Natural killer cell (primary cell): ENCODE measurements around the gene SMG5. TPM values are rescaled to one million over a fixed set of nuclear protein-coding genes. Genes with fewer than 3 reads are reported as not detected.

Experiments
- ATAC-seq, 3 donors: fragments of 150-1000 bp in 2 of 3; fragments of 200-7000 bp in 1 of 3; cut with Tn5 transposase; 1 replicate in 1 of 3; 2 replicates in 2 of 3; pipeline ENCODE4 v1.10.0; 2021; ENCODE audit warnings: mild to moderate bottlenecking in 2 of 3, moderate library complexity in 2 of 3
- DNase-seq, 2 donors: peaks; one replicate each; pipeline versions ENCODE4 v3.0.0 to v3.0.0-alpha.2; 2013 to 2021; ENCODE audit warnings: mixed read lengths in 1 of 2
- H3K27ac ChIP-seq: one replicate; pipeline ENCODE4 v1.5.1; 2013; ENCODE audit warnings: mild to moderate bottlenecking, low read length
- H3K27me3 ChIP-seq: one replicate; pipeline ENCODE4 v1.6.1; 2013; ENCODE audit warnings: low read length; ENCODE audit not compliant: control insufficient read depth, insufficient read depth
- H3K36me3 ChIP-seq: one replicate; pipeline ENCODE4 v1.6.1; 2013; ENCODE audit warnings: low read length; ENCODE audit not compliant: control insufficient read depth, insufficient read depth
- H3K4me1 ChIP-seq: one replicate; pipeline ENCODE4 v1.6.1; 2013; ENCODE audit warnings: low read length; ENCODE audit not compliant: control insufficient read depth, insufficient read depth
- H3K4me3 ChIP-seq: one replicate; pipeline ENCODE4 v1.5.1; 2013; ENCODE audit warnings: low read length
- H3K9me3 ChIP-seq: one replicate; pipeline ENCODE4 v1.6.1; 2013; ENCODE audit warnings: low read length; ENCODE audit not compliant: control insufficient read depth, insufficient read depth
- H3K27ac Mint-ChIP-seq, 2 donors: one replicate each; pipeline ENCODE4 v1.8.0; 2022; ENCODE audit warnings: mild to moderate bottlenecking in 2 of 2, mixed read lengths in 2 of 2, moderate library complexity in 1 of 2
- H3K27me3 Mint-ChIP-seq, 2 donors: one replicate each; pipeline ENCODE4 v1.8.0; 2022; ENCODE audit warnings: low read depth in 2 of 2, mixed read lengths in 2 of 2
- H3K36me3 Mint-ChIP-seq: one replicate; pipeline ENCODE4 v1.8.0; 2022; ENCODE audit warnings: mixed read lengths
- H3K4me1 Mint-ChIP-seq, 2 donors: one replicate each; pipeline ENCODE4 v1.8.0; 2022; ENCODE audit warnings: mixed read lengths in 2 of 2
- H3K4me3 Mint-ChIP-seq: one replicate; pipeline ENCODE4 v1.8.0; 2022; ENCODE audit warnings: mild to moderate bottlenecking, moderate library complexity, mixed read lengths
- H3K9me3 Mint-ChIP-seq, 2 donors: one replicate each; pipeline ENCODE4 v1.8.0; 2022; ENCODE audit warnings: mixed read lengths in 2 of 2
- WGBS: methylation state at CpG from one replicate; pipeline ENCODE4 v1.1.7; 2013; ENCODE audit warnings: missing lambda C conversion rate; ENCODE audit not compliant: insufficient coverage; 5-methylcytosine and 5-hydroxymethylcytosine counted together
- intact Hi-C: fragments of 100-400 bp; cut with micrococcal nuclease; formaldehyde crosslinking; loops from one replicate; pipeline ENCODE4 v1.14.2; 2022
- total RNA-seq, 4 donors: library from RNA; stranded (reverse); fragments of 120-200 nt in 1 of 4; gene quantifications; one replicate each; pipeline versions ENCODE4 v1.2.3 to v1.2.4, GENCODE V29; 2013 to 2022
- TF ChIP-seq, protein P1 (sequence below): fragments of 200-600 bp; IDR thresholded peaks from one replicate; pipeline ENCODE4 v1.8.0; 2022; ENCODE audit warnings: antibody characterized with exemption

Gene SMG5
- total RNA-seq, 3 donors from 2014 or later (not counting 1 experiment from before 2014, with no cell fraction given), result 76.7 to 93.9 (median 87.6) TPM

- Histone ChIP-seq H3K4me1 (no peaks in the 10 kb centered on the region), H3K36me3 (peaks cover 79% of the 10 kb centered on the region), H3K9me3 (no peaks in the 10 kb centered on the region), H3K27ac (no peak overlapping the region), H3K27me3 (no peaks in the 10 kb centered on the region), H3K4me3 (no peak overlapping the region)
- Mint-ChIP-seq H3K36me3 (peaks cover 33% of the 10 kb centered on the region), H3K27me3 (no peaks in the 10 kb centered on the region), H3K4me1 (peaks cover 7 to 12% of the 10 kb centered on the region in 2 donors), H3K9me3 (no peaks in the 10 kb centered on the region), H3K4me3 (no peak overlapping the region), H3K27ac (peak overlapping the region in 1 of 2 donors; percentile 44)
- DNase-seq (no peak), ATAC-seq (no peak)
- intact Hi-C loops, result no loop called here
- TF ChIP-seq, protein P1, sequence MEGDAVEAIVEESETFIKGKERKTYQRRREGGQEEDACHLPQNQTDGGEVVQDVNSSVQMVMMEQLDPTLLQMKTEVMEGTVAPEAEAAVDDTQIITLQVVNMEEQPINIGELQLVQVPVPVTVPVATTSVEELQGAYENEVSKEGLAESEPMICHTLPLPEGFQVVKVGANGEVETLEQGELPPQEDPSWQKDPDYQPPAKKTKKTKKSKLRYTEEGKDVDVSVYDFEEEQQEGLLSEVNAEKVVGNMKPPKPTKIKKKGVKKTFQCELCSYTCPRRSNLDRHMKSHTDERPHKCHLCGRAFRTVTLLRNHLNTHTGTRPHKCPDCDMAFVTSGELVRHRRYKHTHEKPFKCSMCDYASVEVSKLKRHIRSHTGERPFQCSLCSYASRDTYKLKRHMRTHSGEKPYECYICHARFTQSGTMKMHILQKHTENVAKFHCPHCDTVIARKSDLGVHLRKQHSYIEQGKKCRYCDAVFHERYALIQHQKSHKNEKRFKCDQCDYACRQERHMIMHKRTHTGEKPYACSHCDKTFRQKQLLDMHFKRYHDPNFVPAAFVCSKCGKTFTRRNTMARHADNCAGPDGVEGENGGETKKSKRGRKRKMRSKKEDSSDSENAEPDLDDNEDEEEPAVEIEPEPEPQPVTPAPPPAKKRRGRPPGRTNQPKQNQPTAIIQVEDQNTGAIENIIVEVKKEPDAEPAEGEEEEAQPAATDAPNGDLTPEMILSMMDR, result no peak
- WGBS, result 94% methylated on average over 9 of the region's 9 CpGs
Observed at GRCh38 chr1:156262461-156263287, 20.0 kb downstream of the SMG5 start.

DNA sequence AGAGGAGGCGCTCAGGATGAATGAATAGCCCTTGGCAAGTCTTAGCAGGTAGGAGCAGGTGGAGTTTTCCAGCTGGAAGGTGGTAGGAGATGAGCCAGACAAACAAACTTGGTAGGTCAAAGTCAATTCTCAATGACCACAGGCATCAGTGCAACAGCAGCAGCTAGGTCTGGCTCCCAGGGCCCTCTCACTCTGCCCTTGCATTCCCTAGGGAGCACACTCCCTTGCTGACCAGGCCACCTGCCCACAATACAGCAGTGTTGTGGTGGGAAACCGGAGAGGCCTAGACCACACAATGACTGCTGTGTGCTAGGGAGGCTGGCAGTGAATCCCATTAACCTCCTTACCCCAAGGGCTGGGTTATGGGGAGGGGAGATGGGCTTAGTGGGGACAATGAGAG, 21.7 kb downstream of the SMG5 start:
- no peak for DNase-seq
- Histone ChIP-seq H3K27me3 (no peaks in the 10 kb centered on the region), H3K9me3 (no peaks in the 10 kb centered on the region), H3K36me3 (peaks cover 74% of the 10 kb centered on the region), H3K4me3 (no peak overlapping the region), H3K27ac (no peak overlapping the region), H3K4me1 (no peaks in the 10 kb centered on the region)
- WGBS, result 100% methylated on average over 2 of the region's 2 CpGs
- TF ChIP-seq, protein P1, result no peak
- H3K9me3 Mint-ChIP-seq, result no peaks in the 10 kb centered on the region
- no peak for ATAC-seq
- peaks cover 9 to 13% of the 10 kb centered on the region in 2 donors for H3K4me1 Mint-ChIP-seq
- peaks cover 23% of the 10 kb centered on the region for H3K36me3 Mint-ChIP-seq
- no peaks in the 10 kb centered on the region for H3K27me3 Mint-ChIP-seq
- intact Hi-C loops, result no loop called here
- H3K27ac Mint-ChIP-seq, result peak overlapping the region in 1 of 2 donors; percentile 21
- H3K4me3 Mint-ChIP-seq, result no peak overlapping the region

GRCh38 chr1:156259805-156260204, 22.8 kb downstream of the SMG5 start:
- intact Hi-C loops, result no loop called here
- Mint-ChIP-seq H3K27ac (no peak overlapping the region), H3K4me3 (no peak overlapping the region), H3K36me3 (peaks cover 15% of the 10 kb centered on the region), H3K9me3 (no peaks in the 10 kb centered on the region), H3K4me1 (peaks cover 7 to 9% of the 10 kb centered on the region in 2 donors), H3K27me3 (no peaks in the 10 kb centered on the region)
- 100% methylated on average over 1 of the region's 3 CpGs for WGBS
- Histone ChIP-seq H3K4me3 (no peak overlapping the region), H3K4me1 (no peaks in the 10 kb centered on the region), H3K27me3 (no peaks in the 10 kb centered on the region), H3K9me3 (no peaks in the 10 kb centered on the region), H3K36me3 (peaks cover 68% of the 10 kb centered on the region), H3K27ac (no peak overlapping the region)
- ATAC-seq (no peak), DNase-seq (no peak)
- TF ChIP-seq, protein P1, result no peak
